Stimulated activated CD8-positive, alpha-beta memory T cell treated with anti-CD3 and anti-CD28 coated beads, Interleukin-7, amount 100 ng/mL, for 48 hours (primary cell): ENCODE measurements around the gene PIK3CA.
A peak's percentile ranks its signal among the peaks of the same experiment; 100 is the strongest.
"Not testable (repeated sequence)": the region's sequence is repeated elsewhere in the genome, so short reads cannot be mapped to it uniquely, and the experiment has no call there.

Experiments
- DNase-seq, 2 donors: peaks; one replicate each; pipeline ENCODE4 v3.0.0-alpha.2; 2020; ENCODE audit warnings: low read depth in 1 of 2; ENCODE audit errors: extremely low read depth in 1 of 2

Gene PIK3CA

GRCh38 chr3:179147873-179148615 is at the start of gene PIK3CA:
Gene PIK3CA, plus strand, starts transcription at chr3:179148357. Its CDS starts 50,469 bp downstream, at chr3:179198826.
- peak; percentile 74 to 91 for DNase-seq

- no peak for DNase-seq
Observed at GRCh38 chr3:179098388-179099077, 49.6 kb upstream of the PIK3CA start.

- no peak for DNase-seq
Observed at GRCh38 chr3:179100652-179101051, 47.5 kb upstream of the PIK3CA start.

- DNase-seq = no peak
Observed at GRCh38 chr3:179105881-179106280, 42.3 kb upstream of the PIK3CA start.

GRCh38 chr3:179107617-179108016 is 40.5 kb upstream of the PIK3CA start:
- no peak for DNase-seq

- no peak for DNase-seq
Observed at GRCh38 chr3:179108086-179108485, 40.1 kb upstream of the PIK3CA start.

- DNase-seq = no peak
Observed at GRCh38 chr3:179113903-179114302, 34.3 kb upstream of the PIK3CA start.

GRCh38 chr3:179115444-179115843 is 32.7 kb upstream of the PIK3CA start:
- not testable (repeated sequence) for DNase-seq

GRCh38 chr3:179116816-179117215 is 31.3 kb upstream of the PIK3CA start:
- no peak for DNase-seq

- not testable (repeated sequence) for DNase-seq
Observed at GRCh38 chr3:179132191-179132890, 15.8 kb upstream of the PIK3CA start.

GRCh38 chr3:179133575-179133974 is 14.6 kb upstream of the PIK3CA start:
- DNase-seq = no peak

GRCh38 chr3:179136195-179136594 is 12.0 kb upstream of the PIK3CA start:
- no peak for DNase-seq

- no peak for DNase-seq
Observed at GRCh38 chr3:179141890-179142289, 6.3 kb upstream of the PIK3CA start.

GRCh38 chr3:179146911-179147513 is 1.1 kb upstream of the PIK3CA start:
- no peak for DNase-seq

GRCh38 chr3:179147514-179147872 is 664 bp upstream of the PIK3CA start:
- peak in 1 of 2 donors; percentile 66 for DNase-seq

GRCh38 chr3:179148616-179149405 is 654 bp downstream of the PIK3CA start:
- DNase-seq = peak in 1 of 2 donors; percentile 37

- DNase-seq = no peak
Observed at GRCh38 chr3:179149406-179149867, 1.3 kb downstream of the PIK3CA start.

- no peak for DNase-seq
Observed at GRCh38 chr3:179149951-179150350, 1.8 kb downstream of the PIK3CA start.

- no peak for DNase-seq
Observed at GRCh38 chr3:179150610-179151009, 2.5 kb downstream of the PIK3CA start.

GRCh38 chr3:179151474-179151873 is 3.3 kb downstream of the PIK3CA start:
- DNase-seq = no peak
